Mesenchymal stem cell (in vitro differentiated cells and primary cell): ENCODE measurements around the gene PPIC.

Experiments used
- DNase-seq: peaks from one replicate; pipeline ENCODE4 v3.0.0-alpha.2; 2013
- H2AFZ ChIP-seq: one replicate; pipeline ENCODE4 v1.6.1; 2013; ENCODE audit warnings: low read depth, mild to moderate bottlenecking, control low read depth, inconsistent platforms, low read length, moderate library complexity
- H2AK5ac ChIP-seq: 2 replicates; pipeline ENCODE4 v1.6.1; 2013; ENCODE audit warnings: low read length, moderate library complexity, mild to moderate bottlenecking, inconsistent platforms; ENCODE audit not compliant: severe bottlenecking
- H2BK120ac ChIP-seq: one replicate; pipeline ENCODE4 v1.6.1; 2013; ENCODE audit warnings: low read depth, mild to moderate bottlenecking, inconsistent platforms, low read length, moderate library complexity
- H2BK12ac ChIP-seq, 2 experiments: one replicate each; pipeline ENCODE4 v1.6.1; 2013; ENCODE audit warnings: inconsistent platforms in 2 of 2, low read length in 2 of 2, mild to moderate bottlenecking in 2 of 2, moderate library complexity in 2 of 2, control low read depth in 1 of 2
- H2BK15ac ChIP-seq: one replicate; pipeline ENCODE4 v1.6.1; 2013; ENCODE audit warnings: mild to moderate bottlenecking, low read depth, inconsistent platforms; ENCODE audit not compliant: poor library complexity, severe bottlenecking
- H2BK5ac ChIP-seq: 2 replicates; pipeline ENCODE4 v1.6.1; 2013; ENCODE audit warnings: low read depth, mild to moderate bottlenecking, low read length, control low read depth, inconsistent platforms; ENCODE audit not compliant: poor library complexity, severe bottlenecking
- H3K14ac ChIP-seq, 2 experiments: one replicate each; pipeline ENCODE4 v1.6.1; 2013; ENCODE audit warnings: inconsistent platforms in 2 of 2, low read length in 2 of 2, control low read depth in 1 of 2, mild to moderate bottlenecking in 1 of 2, moderate library complexity in 1 of 2
- H3K18ac ChIP-seq, 2 experiments: one replicate each; pipeline ENCODE4 v1.6.1; 2013; ENCODE audit warnings: inconsistent platforms in 2 of 2, low read length in 2 of 2, control low read depth in 1 of 2, low read depth in 1 of 2, mild to moderate bottlenecking in 1 of 2
- H3K23ac ChIP-seq, 2 experiments: one replicate each; pipeline ENCODE4 v1.6.1; 2013; ENCODE audit warnings: inconsistent platforms in 2 of 2, low read length in 2 of 2, mild to moderate bottlenecking in 2 of 2, moderate library complexity in 2 of 2, control low read depth in 1 of 2
- H3K27ac ChIP-seq: 2 replicates; pipeline ENCODE4 v1.5.1; 2013; ENCODE audit warnings: mild to moderate bottlenecking, moderate library complexity, low read length, control low read depth, inconsistent platforms; ENCODE audit not compliant: poor library complexity, severe bottlenecking
- H3K27me3 ChIP-seq, 2 experiments: 2 replicates each; pipeline versions ENCODE4 v1.6.1 to v1.7.0; 2013; ENCODE audit warnings: low read length in 2 of 2, mild to moderate bottlenecking in 2 of 2, moderate library complexity in 2 of 2, control low read depth in 1 of 2, inconsistent platforms in 1 of 2; ENCODE audit not compliant: control insufficient read depth in 1 of 2, insufficient read depth in 1 of 2
- H3K36me3 ChIP-seq, 2 experiments: 2 replicates each; pipeline versions ENCODE4 v1.6.1 to v1.7.0; 2013; ENCODE audit warnings: low read length in 2 of 2, control low read depth in 1 of 2, inconsistent platforms in 1 of 2, low read depth in 1 of 2, mild to moderate bottlenecking in 1 of 2; ENCODE audit not compliant: insufficient read depth in 2 of 2, control insufficient read depth in 1 of 2
- H3K4ac ChIP-seq, 2 experiments: one replicate each; pipeline ENCODE4 v1.6.1; 2013; ENCODE audit warnings: inconsistent platforms in 2 of 2, low read length in 2 of 2, mild to moderate bottlenecking in 2 of 2, moderate library complexity in 2 of 2, control low read depth in 1 of 2, low read depth in 1 of 2
- H3K4me1 ChIP-seq: 2 replicates; pipeline ENCODE4 v1.6.1; 2013; ENCODE audit warnings: low read depth, low read length, control low read depth; ENCODE audit not compliant: control insufficient read depth, insufficient read depth
- H3K4me2 ChIP-seq: 2 replicates; pipeline ENCODE4 v1.6.1; 2013; ENCODE audit warnings: low read length, mild to moderate bottlenecking, inconsistent platforms; ENCODE audit not compliant: poor library complexity, severe bottlenecking
- H3K4me3 ChIP-seq, 2 experiments: 2 replicates each; pipeline versions ENCODE4 v1.5.1 to v1.7.0; 2013; ENCODE audit warnings: low read length in 2 of 2, mild to moderate bottlenecking in 2 of 2, control low read depth in 1 of 2, low read depth in 1 of 2; ENCODE audit not compliant: insufficient read depth in 1 of 2
- H3K79me1 ChIP-seq: replicated peaks from 2 replicates; pipeline ENCODE4 v1.6.1; 2013; ENCODE audit warnings: mild to moderate bottlenecking, control low read depth, low read length, inconsistent platforms; ENCODE audit not compliant: poor library complexity, severe bottlenecking
- H3K9ac ChIP-seq: 2 replicates; pipeline ENCODE4 v1.7.0; 2013; ENCODE audit warnings: mild to moderate bottlenecking, low read length, moderate library complexity
- H3K9me3 ChIP-seq: 2 replicates; pipeline ENCODE4 v1.7.0; 2013; ENCODE audit warnings: mild to moderate bottlenecking, low read length; ENCODE audit not compliant: control insufficient read depth
- H4K8ac ChIP-seq: one replicate; pipeline ENCODE4 v1.6.1; 2013; ENCODE audit warnings: inconsistent platforms, mild to moderate bottlenecking, low read length, moderate library complexity
- H4K91ac ChIP-seq: one replicate; pipeline ENCODE4 v1.6.1; 2013; ENCODE audit warnings: mild to moderate bottlenecking, low read length, inconsistent platforms
- WGBS: methylation state at CpG from one replicate; pipeline ENCODE4 v1.1.7; 2013; ENCODE audit warnings: mixed read lengths; 5-methylcytosine and 5-hydroxymethylcytosine counted together

Gene PPIC

DNA sequence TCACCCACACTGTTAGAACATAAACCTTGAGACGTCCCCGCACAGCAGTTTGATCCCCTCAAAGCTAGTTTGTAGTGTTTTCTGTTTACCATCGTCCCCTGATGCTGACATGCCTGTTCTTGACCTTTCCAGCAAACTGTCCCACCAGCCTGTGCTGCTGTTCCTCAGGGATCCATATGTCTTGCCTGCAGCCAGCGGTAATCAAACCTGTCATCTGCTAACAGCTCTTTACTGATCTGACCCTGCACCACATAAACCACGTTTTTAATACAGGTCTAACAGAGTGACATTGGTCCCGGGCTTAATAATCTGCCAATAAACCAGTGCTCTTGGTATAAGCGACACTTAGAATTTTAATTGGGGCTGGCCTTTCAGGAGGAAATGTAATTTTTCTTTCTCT lies 34.7 kb downstream of the PPIC start:
- no peak overlapping the region for H2BK12ac ChIP-seq
- H3K4me1 ChIP-seq, result peaks cover 2% of the 10 kb centered on the region
- 30% methylated on average over 7 of the region's 7 CpGs for WGBS
- no peak overlapping the region for H3K23ac ChIP-seq
- H3K27me3 ChIP-seq, result no peaks in the 10 kb centered on the region
- H4K91ac ChIP-seq, result no peak overlapping the region
- H3K9ac ChIP-seq, result no peak overlapping the region
- H2BK5ac ChIP-seq, result no peak overlapping the region
- H3K4ac ChIP-seq, result no peak overlapping the region
- no peak overlapping the region for H2BK15ac ChIP-seq
- DNase-seq, result no peak
- H2AK5ac ChIP-seq, result no peak overlapping the region
- no peak overlapping the region for H3K14ac ChIP-seq
- H3K36me3 ChIP-seq, result peaks cover 4 to 16% of the 10 kb centered on the region in 2 experiments
- H3K27ac ChIP-seq, result no peak overlapping the region
- no peak overlapping the region for H3K4me3 ChIP-seq
- no peaks in the 10 kb centered on the region for H3K9me3 ChIP-seq
- no peak overlapping the region for H3K18ac ChIP-seq
- no peak overlapping the region for H3K4me2 ChIP-seq
- H4K8ac ChIP-seq, result no peak overlapping the region
- peaks cover 4% of the 10 kb centered on the region for H3K79me1 ChIP-seq
- no peak overlapping the region for H2AFZ ChIP-seq
- H2BK120ac ChIP-seq, result no peak overlapping the region

- H3K9ac ChIP-seq, result no peak overlapping the region
- peaks cover 4 to 16% of the 10 kb centered on the region in 2 experiments for H3K36me3 ChIP-seq
- no peak overlapping the region for H2BK15ac ChIP-seq
- H3K18ac ChIP-seq, result no peak overlapping the region
- H2AFZ ChIP-seq, result no peak overlapping the region
- H2BK12ac ChIP-seq, result no peak overlapping the region
- H3K9me3 ChIP-seq, result no peaks in the 10 kb centered on the region
- no peak overlapping the region for H2BK120ac ChIP-seq
- H3K4ac ChIP-seq, result no peak overlapping the region
- no peak overlapping the region for H3K27ac ChIP-seq
- H3K4me3 ChIP-seq, result no peak overlapping the region
- no peaks in the 10 kb centered on the region for H3K27me3 ChIP-seq
- 100% methylated on average over 1 of the region's 1 CpG for WGBS
- no peak overlapping the region for H2BK5ac ChIP-seq
- H4K91ac ChIP-seq, result no peak overlapping the region
- no peak for DNase-seq
- no peak overlapping the region for H3K14ac ChIP-seq
- H2AK5ac ChIP-seq, result no peak overlapping the region
- peaks cover 4% of the 10 kb centered on the region for H3K79me1 ChIP-seq
- no peak overlapping the region for H3K4me2 ChIP-seq
- H3K23ac ChIP-seq, result no peak overlapping the region
- no peaks in the 10 kb centered on the region for H3K4me1 ChIP-seq
- H4K8ac ChIP-seq, result no peak overlapping the region
Measured at GRCh38 chr5:123000731-123001130, 35.8 kb downstream of the PPIC start.

- Histone ChIP-seq H3K14ac (no peak overlapping the region), H3K4me3 (no peak overlapping the region), H3K23ac (no peak overlapping the region), H3K27ac (no peak overlapping the region), H3K18ac (no peak overlapping the region), H3K4me2 (no peak overlapping the region), H2BK12ac (no peak overlapping the region), H3K4ac (no peak overlapping the region), H3K79me1 (peaks cover 4% of the 10 kb centered on the region), H3K27me3 (no peaks in the 10 kb centered on the region), H3K36me3 (peaks cover 4 to 16% of the 10 kb centered on the region in 2 experiments), H2BK15ac (no peak overlapping the region), H4K91ac (no peak overlapping the region), H3K9me3 (no peaks in the 10 kb centered on the region), H3K4me1 (no peaks in the 10 kb centered on the region), H4K8ac (no peak overlapping the region), H3K9ac (no peak overlapping the region), H2BK120ac (no peak overlapping the region), H2BK5ac (no peak overlapping the region), H2AK5ac (no peak overlapping the region), H2AFZ (no peak overlapping the region)
- DNase-seq, result peak; percentile 36
- 42% methylated on average over 6 of the region's 10 CpGs for WGBS
Measured at GRCh38 chr5:122999947-123000563, 36.5 kb downstream of the PPIC start.

DNA sequence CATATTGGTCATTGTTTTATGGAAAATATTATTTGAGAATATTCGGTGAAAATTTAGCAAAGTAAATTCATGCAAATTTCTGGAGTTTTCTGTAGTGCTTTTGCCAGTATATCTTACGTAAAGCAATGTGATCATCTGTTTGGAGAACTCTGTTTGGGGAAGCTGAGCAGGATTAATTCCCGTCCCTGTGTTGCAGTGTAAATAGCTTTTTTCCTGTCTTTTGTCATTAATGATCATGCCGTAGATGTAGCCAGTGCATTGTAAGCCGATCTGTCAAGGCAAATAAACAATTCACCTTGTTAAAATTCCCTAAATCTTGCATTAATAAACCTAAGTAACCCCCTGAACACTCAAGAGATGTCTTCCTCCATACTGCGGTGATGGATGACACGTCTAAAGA lies 39.2 kb downstream of the PPIC start:
- Histone ChIP-seq H3K4me3 (no peak overlapping the region), H3K4me1 (no peaks in the 10 kb centered on the region), H4K91ac (no peak overlapping the region), H2AFZ (no peak overlapping the region), H3K9me3 (no peaks in the 10 kb centered on the region), H3K79me1 (peaks cover 8% of the 10 kb centered on the region), H2BK5ac (no peak overlapping the region), H2BK12ac (no peak overlapping the region), H2AK5ac (no peak overlapping the region), H3K27me3 (no peaks in the 10 kb centered on the region), H3K4ac (no peak overlapping the region), H2BK120ac (no peak overlapping the region), H3K9ac (no peak overlapping the region), H3K4me2 (no peak overlapping the region), H3K36me3 (peaks cover 0 to 13% of the 10 kb centered on the region in 2 experiments), H4K8ac (no peak overlapping the region), H3K23ac (no peak overlapping the region), H3K14ac (no peak overlapping the region), H3K18ac (no peak overlapping the region), H3K27ac (no peak overlapping the region), H2BK15ac (no peak overlapping the region)
- WGBS, result 45% methylated on average over 5 of the region's 7 CpGs
- no peak for DNase-seq
